Progenitor cell of endocrine pancreas (in vitro differentiated cells): ENCODE measurements around the gene SPEF1. TPM values are rescaled to one million over a fixed set of nuclear protein-coding genes. Genes with fewer than 3 reads are reported as not detected.

Experiments
- DNase-seq: peaks from one replicate; pipeline ENCODE4 v3.0.0; 2021; ENCODE audit warnings: low spot score; ENCODE audit not compliant: unreplicated experiment
- H3K27ac Mint-ChIP-seq: 2 replicates; pipeline ENCODE4 v1.8.0; 2021; ENCODE audit warnings: mild to moderate bottlenecking, moderate library complexity, mixed read lengths
- H3K27me3 Mint-ChIP-seq: 2 replicates; pipeline ENCODE4 v1.8.0; 2021; ENCODE audit warnings: mixed read lengths
- H3K36me3 Mint-ChIP-seq: 2 replicates; pipeline ENCODE4 v1.8.0; 2022; ENCODE audit warnings: mixed read lengths; ENCODE audit not compliant: insufficient read depth
- H3K4me1 Mint-ChIP-seq: 2 replicates; pipeline ENCODE4 v1.8.0; 2021; ENCODE audit warnings: low read depth, mixed read lengths
- H3K4me3 Mint-ChIP-seq: 2 replicates; pipeline ENCODE4 v1.8.0; 2021; ENCODE audit warnings: low read depth, mild to moderate bottlenecking, moderate library complexity, mixed read lengths
- H3K9me3 Mint-ChIP-seq: 2 replicates; pipeline ENCODE4 v1.8.0; 2021; ENCODE audit warnings: low read depth, mixed read lengths
- CTCF ChIP-seq: fragments of 200-600 bp; sonication (generic); IDR thresholded peaks from one replicate; pipeline ENCODE4 v1.5.0; 2021; ENCODE audit warnings: antibody characterized with exemption, mild to moderate bottlenecking; ENCODE audit not compliant: unreplicated experiment
- total RNA-seq: library from RNA; stranded (reverse); gene quantifications from 2 replicates; pipeline ENCODE4 v1.2.1, GENCODE V29; 2021

SPEF1 gene
- total RNA-seq, 1 donor from 2014 or later = 1.9 TPM

GRCh38 chr20:3821996-3822395 is 40.7 kb upstream of the SPEF1 start:
- Mint-ChIP-seq H3K4me1 (peaks cover 12% of the 10 kb centered on the region), H3K27ac (peak overlapping the region; percentile 24), H3K36me3 (peaks cover 3% of the 10 kb centered on the region), H3K4me3 (peak overlapping the region; percentile 85), H3K9me3 (no peaks in the 10 kb centered on the region), H3K27me3 (no peaks in the 10 kb centered on the region)
- no peak for DNase-seq
- TF ChIP-seq CTCF = no peak

GRCh38 chr20:3820901-3821727 is 39.9 kb upstream of the SPEF1 start:
- Mint-ChIP-seq H3K27ac (peak overlapping the region; percentile 99), H3K4me1 (peaks cover 12% of the 10 kb centered on the region), H3K4me3 (peak overlapping the region; percentile 85), H3K9me3 (no peaks in the 10 kb centered on the region), H3K27me3 (peaks cover 6% of the 10 kb centered on the region), H3K36me3 (peaks cover 3% of the 10 kb centered on the region)
- DNase-seq = no peak
- TF ChIP-seq CTCF = no peak

GRCh38 chr20:3820048-3820900 is 39.0 kb upstream of the SPEF1 start, which contains the start of gene AP5S1:
AP5S1 (plus strand) TSS chr20:3820547; CDS start chr20:3822118, 1,571 bp downstream.
- Mint-ChIP-seq H3K27me3 (peaks cover 9% of the 10 kb centered on the region), H3K36me3 (peaks cover 2% of the 10 kb centered on the region), H3K4me1 (peaks cover 12% of the 10 kb centered on the region), H3K4me3 (peak within 1 kb of the TSS; percentile 85), H3K9me3 (no peaks in the 10 kb centered on the region), H3K27ac (peak within 1 kb of the TSS; percentile 99)
- peak; percentile 99 for TF ChIP-seq CTCF
- DNase-seq = peak; percentile 93

- TF ChIP-seq CTCF = no peak
- Mint-ChIP-seq H3K4me3 (peak overlapping the region; percentile 85), H3K4me1 (peaks cover 12% of the 10 kb centered on the region), H3K9me3 (no peaks in the 10 kb centered on the region), H3K27me3 (peaks cover 9% of the 10 kb centered on the region), H3K27ac (peak overlapping the region; percentile 92), H3K36me3 (no peaks in the 10 kb centered on the region)
- no peak for DNase-seq
These were observed 38.3 kb upstream of the SPEF1 start for GRCh38 chr20:3819411-3820047.
